ENCODE measurements around the gene CDK6. TPM values are rescaled to one million over a fixed set of nuclear protein-coding genes. Genes with fewer than 3 reads are reported as not detected.

The CDK6 gene
- total and polyA plus RNA-seq, 10 of the 15 experiments (the other 5 are each of a cell fraction or from before 2014, with no cell fraction given), result 8.0 to 118 (median 45.8) TPM

GRCh38 chr7:92813390-92814024, 22.9 kb downstream of the CDK6 start:
- ATAC-seq, result peak; percentile 70
- POLR2A ChIA-PET, result interaction anchor here (0.7 to 3.9 kb wide), 11 partner anchors 9 to 873 kb away, joined by 3 to 37 read pairs (median 4); partner anchors contain the start of gene AKAP9
- Histone ChIP-seq H3K36me3 (ENCODE audit: control insufficient read depth in 2 of 2, insufficient read depth in 2 of 2, low read length in 1 of 2) (peaks cover 0 to 3% of the 10 kb centered on the region in 2 experiments; a peak in 1 of 4 replicates), H3K9ac (ENCODE audit: control insufficient read depth, insufficient read depth, low read length) (peak overlapping the region; percentile 30; the same call in 1 of the 2 replicates), H3K4me2 (ENCODE audit: control insufficient read depth, insufficient read depth) (peak overlapping the region; percentile 75), H3K79me2 (ENCODE audit: control insufficient read depth, insufficient read depth, low read length) (peaks cover 81% of the 10 kb centered on the region), H3K4me1 (ENCODE audit: control insufficient read depth, insufficient read depth, low read length) (peaks cover 48% of the 10 kb centered on the region), H3K27ac (ENCODE audit: control insufficient read depth, insufficient read depth) (peak overlapping the region; percentile 89), H3K4me3 (peak overlapping the region; percentile 62), H2AFZ (ENCODE audit: control insufficient read depth, low read depth, low read length) (no peak overlapping the region; the same call in 1 of the 2 replicates), H4K20me1 (ENCODE audit: control insufficient read depth, insufficient read depth) (no peaks in the 10 kb centered on the region), H3K27me3 (replicated peaks in 1 of 2; ENCODE audit: control insufficient read depth in 2 of 2, insufficient read depth in 2 of 2, low read length in 1 of 2) (no peaks in the 10 kb centered on the region), H3K9me3 (replicated peaks; ENCODE audit: control insufficient read depth, insufficient read depth, low read length) (peaks cover 13% of the 10 kb centered on the region)
- no TSS peak for BruUV-seq (replicated peaks)
- RAD21 ChIA-PET (ENCODE audit: unreplicated experiment), result interaction anchor here (0.6 to 12.0 kb wide), 22 partner anchors 8 to 389 kb away, joined by 3 to 124 read pairs (median 4); no protein-coding TSS in a partner anchor
- SMC1A ChIA-PET (ENCODE audit: uncharacterized antibody, unreplicated experiment), result interaction anchor here (0.6 to 7.2 kb wide), 30 partner anchors 10 to 285 kb away, joined by 3 to 83 read pairs (median 5); partner anchors contain the start of genes CDK6, PEX1 and RBM48
- CTCF ChIA-PET, result interaction anchor here (0.5 to 1.8 kb wide), 10 partner anchors 13 to 243 kb away, joined by 3 to 9 read pairs (median 4); no protein-coding TSS in a partner anchor
- intact Hi-C loops (cut with micrococcal nuclease; ENCODE audit: unreplicated experiment), result loop anchor here (1.0 to 5.0 kb wide), 4 partner anchors 20 to 192 kb away; no protein-coding TSS in a partner anchor
- 0% methylated on average over 4 of the region's 4 CpGs for WGBS (ENCODE audit: insufficient coverage, insufficient replicate concordance, low lambda C conversion rate, missing lambda C conversion rate)
- peak; percentile 62 for FAIRE-seq
- in situ Hi-C loops (cut with MboI), result loop anchor here (10.0 kb wide), 1 partner anchor 179 kb away; no protein-coding TSS in a partner anchor
- DNase-seq (ENCODE audit: low read depth, low spot score), result peak; percentile 82
- no peak for TF ChIP-seq RBBP5 (conservative IDR thresholded peaks at IDR 0.05)
- peak; percentile 94 for TF ChIP-seq TCF7 (IDR thresholded peaks at IDR 0.05; ENCODE audit: borderline replicate concordance)
- peak; percentile 95 to 97 for TF ChIP-seq IKZF2 (IDR thresholded peaks at IDR 0.05)
- peak; percentile 63 for TF ChIP-seq GABPA (IDR thresholded peaks at IDR 0.05; ENCODE audit: low read depth)
- peak; percentile 21 for TF ChIP-seq CUX1 (IDR thresholded peaks at IDR 0.05; ENCODE audit: insufficient replicate concordance, low read depth, low read length)
- no peak for TF ChIP-seq BRCA1 (IDR thresholded peaks at IDR 0.05; ENCODE audit: low read depth, low read length)
- TF ChIP-seq CHD4 (IDR thresholded peaks at IDR 0.05), result no peak
- TF ChIP-seq, protein P1, sequence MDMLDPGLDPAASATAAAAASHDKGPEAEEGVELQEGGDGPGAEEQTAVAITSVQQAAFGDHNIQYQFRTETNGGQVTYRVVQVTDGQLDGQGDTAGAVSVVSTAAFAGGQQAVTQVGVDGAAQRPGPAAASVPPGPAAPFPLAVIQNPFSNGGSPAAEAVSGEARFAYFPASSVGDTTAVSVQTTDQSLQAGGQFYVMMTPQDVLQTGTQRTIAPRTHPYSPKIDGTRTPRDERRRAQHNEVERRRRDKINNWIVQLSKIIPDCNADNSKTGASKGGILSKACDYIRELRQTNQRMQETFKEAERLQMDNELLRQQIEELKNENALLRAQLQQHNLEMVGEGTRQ (IDR thresholded peaks at IDR 0.05; ENCODE audit: borderline replicate concordance, low read depth, low read length), result no peak
- no peak for TF ChIP-seq RFX5 (IDR thresholded peaks at IDR 0.05; ENCODE audit: low read depth, low read length)
- TF ChIP-seq ESRRA (IDR thresholded peaks at IDR 0.05; ENCODE audit: low read length), result no peak
- peak; percentile 82 for TF ChIP-seq ZNF384 (IDR thresholded peaks at IDR 0.05; ENCODE audit: borderline replicate concordance, low read depth, low read length)
- 0 out of 2 replicates have a peak, but pooled peaks have one; percentile 23 for TF ChIP-seq REST (IDR thresholded peaks at IDR 0.05; ENCODE audit: low read depth, low read length)
- TF ChIP-seq PML (IDR thresholded peaks at IDR 0.05; ENCODE audit: low read length), result peak; percentile 94

All from GM12878 (cell line).